Mucosa of rectum (tissue), 2 donors: ENCODE measurements around the gene FARP1.

ENCODE experiments used
- H3K27ac ChIP-seq, 2 donors: one replicate each; pipeline ENCODE4 v1.7.0; 2013; ENCODE audit warnings: inconsistent platforms in 2 of 2, low read depth in 2 of 2, low read length in 2 of 2
- H3K27me3 ChIP-seq, 2 donors: one replicate each; pipeline ENCODE4 v1.7.0; 2013; ENCODE audit warnings: low read length in 2 of 2; ENCODE audit not compliant: control insufficient read depth in 2 of 2, insufficient read depth in 2 of 2
- H3K36me3 ChIP-seq, 2 donors: one replicate each; pipeline ENCODE4 v1.7.0; 2013; ENCODE audit warnings: low read length in 2 of 2; ENCODE audit not compliant: control insufficient read depth in 2 of 2, insufficient read depth in 2 of 2
- H3K4me1 ChIP-seq, 2 donors: one replicate each; pipeline ENCODE4 v1.7.0; 2013; ENCODE audit warnings: low read length in 2 of 2, mild to moderate bottlenecking in 1 of 2; ENCODE audit not compliant: control insufficient read depth in 2 of 2, insufficient read depth in 2 of 2
- H3K4me3 ChIP-seq, 2 donors: one replicate each; pipeline ENCODE4 v1.7.0; 2013; ENCODE audit warnings: low read length in 2 of 2
- H3K9ac ChIP-seq, 2 donors: one replicate each; pipeline ENCODE4 v1.7.0; 2013; ENCODE audit warnings: low read length in 2 of 2, low read depth in 1 of 2, mild to moderate bottlenecking in 1 of 2
- H3K9me3 ChIP-seq, 2 donors: one replicate each; pipeline ENCODE4 v1.7.0; 2013; ENCODE audit warnings: low read length in 2 of 2; ENCODE audit not compliant: control insufficient read depth in 2 of 2
- donor health status: healthy.
- donor health status: Normal muscosa, but diverticular disease.

The FARP1 gene

DNA sequence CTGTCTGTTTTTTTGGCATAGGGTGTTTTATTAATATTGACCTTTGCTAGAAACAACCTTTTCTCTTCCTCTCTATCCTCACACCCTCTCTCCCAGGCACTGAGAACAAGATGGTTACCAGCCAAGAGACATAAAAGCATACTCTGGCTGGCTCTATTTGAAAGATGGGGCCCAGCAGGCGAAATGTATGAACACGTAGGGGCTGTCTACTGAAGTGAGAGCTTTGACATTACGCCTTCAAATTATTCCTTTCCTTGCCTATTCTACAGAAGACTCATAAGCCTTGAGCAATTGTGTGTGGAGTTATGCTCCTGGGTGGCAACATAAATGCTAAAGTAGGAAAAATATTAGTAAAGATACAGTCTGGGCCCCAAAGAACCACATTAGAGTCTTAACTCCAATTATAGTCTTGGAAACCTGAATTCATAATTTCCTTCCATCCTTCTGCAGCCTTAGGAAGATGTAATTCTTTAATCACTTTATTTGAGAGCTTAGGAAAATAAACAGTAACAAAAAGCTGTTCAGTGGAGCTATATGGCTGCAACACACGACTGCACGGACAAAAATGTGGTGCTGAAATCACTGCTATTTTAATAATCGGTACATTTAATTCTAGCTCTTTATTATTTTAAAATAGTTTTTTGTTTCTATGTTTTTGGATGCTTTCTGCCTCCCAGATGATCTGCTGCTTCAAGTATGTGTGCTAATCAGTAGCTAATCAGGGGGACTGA, 156.5 kb downstream of the FARP1 start:
- Histone ChIP-seq H3K27ac (no peak overlapping the region), H3K9me3 (no peaks in the 10 kb centered on the region), H3K9ac (no peak overlapping the region), H3K4me3 (no peak overlapping the region), H3K4me1 (no peaks in the 10 kb centered on the region), H3K36me3 (no peaks in the 10 kb centered on the region), H3K27me3 (no peaks in the 10 kb centered on the region)

- no peak overlapping the region for H3K27ac ChIP-seq
- H3K27me3 ChIP-seq: no peaks in the 10 kb centered on the region
- no peaks in the 10 kb centered on the region for H3K36me3 ChIP-seq
- H3K9me3 ChIP-seq: no peaks in the 10 kb centered on the region
- no peak overlapping the region for H3K4me3 ChIP-seq
- no peaks in the 10 kb centered on the region for H3K4me1 ChIP-seq
- H3K9ac ChIP-seq: no peak overlapping the region
Measured at GRCh38 chr13:98299966-98300350, 157.1 kb downstream of the FARP1 start.

DNA sequence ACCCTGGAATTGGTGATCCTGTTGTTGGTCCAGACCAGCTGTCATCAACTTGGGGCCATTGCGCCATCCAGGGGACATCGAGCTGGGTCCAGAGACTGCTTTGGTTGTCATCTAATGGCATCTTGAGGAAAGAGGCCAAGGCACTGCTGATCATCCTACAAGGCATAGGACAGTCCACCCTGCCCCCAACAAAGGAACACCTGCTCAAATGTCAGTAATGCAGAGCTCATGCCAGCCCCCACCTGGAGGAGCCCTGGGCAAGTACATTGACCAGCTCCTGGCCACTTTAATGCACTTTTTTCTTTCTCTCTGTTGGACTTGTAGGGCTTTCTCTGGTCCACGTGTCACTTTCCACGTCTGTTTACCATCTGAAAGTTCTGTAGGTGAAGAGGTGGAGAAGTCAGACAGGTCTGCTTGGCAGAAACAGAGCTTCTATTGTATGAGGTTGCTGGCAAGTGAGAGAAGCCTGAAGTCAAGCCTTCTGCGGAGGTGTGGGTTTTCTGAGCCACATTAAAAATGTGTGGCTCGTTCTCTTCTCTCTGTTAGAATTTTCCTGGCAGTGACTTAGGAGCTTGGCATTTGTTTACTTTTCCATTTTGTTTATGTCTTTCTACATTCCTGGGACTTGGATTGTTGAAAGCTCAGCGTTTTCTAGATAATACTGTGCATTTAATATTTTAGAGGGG, 158.2 kb downstream of the FARP1 start:
- H3K4me3 ChIP-seq: no peak overlapping the region
- H3K27me3 ChIP-seq: no peaks in the 10 kb centered on the region
- peak overlapping the region in 1 of 2 donors; percentile 13 for H3K27ac ChIP-seq
- H3K9me3 ChIP-seq: no peaks in the 10 kb centered on the region
- no peaks in the 10 kb centered on the region for H3K4me1 ChIP-seq
- H3K9ac ChIP-seq: no peak overlapping the region
- H3K36me3 ChIP-seq: no peaks in the 10 kb centered on the region

- Histone ChIP-seq H3K4me3 (no peak overlapping the region), H3K27ac (no peak overlapping the region), H3K27me3 (no peaks in the 10 kb centered on the region), H3K9me3 (no peaks in the 10 kb centered on the region), H3K4me1 (no peaks in the 10 kb centered on the region), H3K36me3 (no peaks in the 10 kb centered on the region), H3K9ac (no peak overlapping the region)
Measured at GRCh38 chr13:98301721-98302120, 158.8 kb downstream of the FARP1 start.

DNA sequence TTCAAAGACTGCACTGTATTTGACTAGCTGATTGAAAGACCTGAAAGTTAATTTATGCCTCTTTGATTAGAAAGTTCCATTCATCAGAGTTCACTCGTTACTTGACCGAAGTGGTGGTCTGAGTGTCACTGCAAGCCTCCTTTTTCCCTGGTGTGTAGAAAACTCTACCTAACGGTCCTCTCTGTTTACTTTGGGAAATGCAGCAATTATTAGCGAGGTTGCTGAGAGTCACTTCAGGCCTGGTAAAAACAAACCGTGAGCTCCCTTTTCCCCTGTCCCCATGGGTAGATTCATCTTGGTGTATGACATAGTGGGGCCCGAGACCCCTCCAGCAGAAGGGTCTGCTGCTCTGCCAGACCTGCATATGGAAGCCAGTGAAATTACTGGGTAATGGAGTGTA, 161.0 kb downstream of the FARP1 start:
- Histone ChIP-seq H3K27me3 (no peaks in the 10 kb centered on the region), H3K9ac (no peak overlapping the region), H3K4me3 (no peak overlapping the region), H3K4me1 (peaks cover 2 to 4% of the 10 kb centered on the region in 2 donors), H3K9me3 (no peaks in the 10 kb centered on the region), H3K27ac (no peak overlapping the region), H3K36me3 (no peaks in the 10 kb centered on the region)

- Histone ChIP-seq H3K4me3 (no peak overlapping the region), H3K9me3 (no peaks in the 10 kb centered on the region), H3K36me3 (no peaks in the 10 kb centered on the region), H3K9ac (no peak overlapping the region), H3K27me3 (no peaks in the 10 kb centered on the region), H3K4me1 (peaks cover 2 to 4% of the 10 kb centered on the region in 2 donors), H3K27ac (no peak overlapping the region)
Measured at GRCh38 chr13:98305670-98306069, 162.8 kb downstream of the FARP1 start.

- no peaks in the 10 kb centered on the region for H3K36me3 ChIP-seq
- H3K4me3 ChIP-seq: no peak overlapping the region
- no peaks in the 10 kb centered on the region for H3K9me3 ChIP-seq
- no peak overlapping the region for H3K9ac ChIP-seq
- no peaks in the 10 kb centered on the region for H3K27me3 ChIP-seq
- peak overlapping the region; percentile 65 to 68 for H3K27ac ChIP-seq
- peaks cover 7 to 13% of the 10 kb centered on the region in 2 donors for H3K4me1 ChIP-seq
Measured at GRCh38 chr13:98307463-98308085, 164.7 kb downstream of the FARP1 start.

DNA sequence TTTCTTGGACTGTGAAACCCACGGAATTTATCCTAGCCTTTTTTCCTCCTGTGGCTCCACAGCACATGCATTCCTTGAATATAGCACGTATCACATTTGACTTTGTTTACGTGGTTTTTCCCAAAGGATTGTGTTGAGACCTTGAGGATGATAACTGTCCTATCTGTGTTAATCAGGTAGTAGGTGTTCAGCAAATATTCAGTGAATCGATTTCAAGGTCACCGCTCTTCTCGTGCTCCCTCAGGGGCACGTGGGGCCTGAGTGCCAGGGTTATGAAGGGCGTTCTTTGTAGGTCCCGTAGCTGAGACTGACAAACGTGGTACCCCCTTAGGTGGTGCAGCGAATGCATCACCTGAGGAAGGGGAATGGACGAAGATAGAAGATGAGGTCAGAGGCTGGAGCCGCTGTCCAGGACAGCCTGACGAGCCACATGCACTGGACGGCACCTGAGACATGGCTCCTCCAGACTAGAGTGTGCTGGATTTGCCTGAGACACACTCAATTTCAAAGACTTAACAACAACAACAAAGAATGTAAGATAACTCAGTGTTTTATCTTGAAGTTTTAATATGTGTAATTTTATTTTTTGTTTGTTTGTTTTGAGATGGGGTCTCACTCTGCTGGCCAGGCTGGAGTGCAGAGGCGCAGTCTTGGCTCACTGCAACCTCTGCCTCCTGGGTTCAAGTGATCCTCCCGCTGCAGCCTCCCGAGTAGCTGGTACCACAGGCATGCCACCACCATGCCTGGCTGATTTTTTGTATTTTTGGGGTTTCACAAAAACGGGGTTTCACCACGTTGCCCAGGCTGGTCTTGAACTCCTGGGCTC, 165.4 kb downstream of the FARP1 start:
- Histone ChIP-seq H3K4me1 (peaks cover 11 to 15% of the 10 kb centered on the region in 2 donors), H3K9ac (peak overlapping the region in 1 of 2 donors; percentile 27), H3K27me3 (no peaks in the 10 kb centered on the region), H3K4me3 (no peak overlapping the region), H3K9me3 (no peaks in the 10 kb centered on the region), H3K27ac (peak overlapping the region; percentile 62 to 65), H3K36me3 (no peaks in the 10 kb centered on the region)

DNA sequence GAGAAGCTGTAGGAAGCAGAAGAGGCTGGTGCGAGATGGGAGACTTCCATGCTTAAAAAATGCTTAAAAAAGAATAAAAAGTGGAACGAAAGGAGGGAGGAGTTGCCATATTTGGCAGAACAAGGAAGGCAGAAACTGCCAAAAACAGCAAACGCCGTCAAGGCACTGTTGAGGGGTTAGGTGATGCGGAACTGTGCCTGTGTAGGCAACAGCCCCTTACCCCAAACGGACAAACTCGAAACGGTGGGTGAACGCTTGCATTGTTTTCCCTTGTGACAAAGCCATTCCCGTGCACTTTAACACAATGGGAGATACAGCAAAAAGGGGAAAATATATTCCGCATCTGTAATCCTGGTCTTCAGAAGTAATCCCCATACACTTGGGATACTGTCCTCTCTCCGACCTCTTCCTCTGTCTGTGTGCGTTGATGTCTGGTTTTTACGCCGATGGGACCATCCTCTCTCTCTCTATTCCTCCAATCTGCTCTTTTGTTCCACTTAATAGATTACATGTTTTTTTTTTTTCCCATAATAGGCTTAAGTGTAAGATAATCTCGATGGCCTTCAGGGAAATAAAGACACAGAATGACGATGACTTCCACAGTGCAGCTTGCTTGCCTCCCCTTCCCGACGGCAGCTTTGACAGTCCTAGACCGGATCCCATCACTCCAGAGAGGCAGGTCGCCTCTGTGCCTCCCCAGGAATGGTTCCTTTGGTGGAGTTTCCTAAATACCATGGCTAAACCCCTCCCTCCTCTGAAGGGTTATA, 166.9 kb downstream of the FARP1 start:
- no peak overlapping the region for H3K9ac ChIP-seq
- H3K4me3 ChIP-seq: no peak overlapping the region
- H3K9me3 ChIP-seq: no peaks in the 10 kb centered on the region
- H3K36me3 ChIP-seq: no peaks in the 10 kb centered on the region
- H3K27ac ChIP-seq: no peak overlapping the region
- peaks cover 11 to 19% of the 10 kb centered on the region in 2 donors for H3K4me1 ChIP-seq
- no peaks in the 10 kb centered on the region for H3K27me3 ChIP-seq
